ENCODE measurements around the gene PTPRD. TPM values are rescaled to one million over a fixed set of nuclear protein-coding genes. Genes with fewer than 3 reads are reported as not detected.

Gene PTPRD
- total and polyA plus RNA-seq, 2 experiments from 2014 or later: 11.5 to 58.0 TPM

DNA sequence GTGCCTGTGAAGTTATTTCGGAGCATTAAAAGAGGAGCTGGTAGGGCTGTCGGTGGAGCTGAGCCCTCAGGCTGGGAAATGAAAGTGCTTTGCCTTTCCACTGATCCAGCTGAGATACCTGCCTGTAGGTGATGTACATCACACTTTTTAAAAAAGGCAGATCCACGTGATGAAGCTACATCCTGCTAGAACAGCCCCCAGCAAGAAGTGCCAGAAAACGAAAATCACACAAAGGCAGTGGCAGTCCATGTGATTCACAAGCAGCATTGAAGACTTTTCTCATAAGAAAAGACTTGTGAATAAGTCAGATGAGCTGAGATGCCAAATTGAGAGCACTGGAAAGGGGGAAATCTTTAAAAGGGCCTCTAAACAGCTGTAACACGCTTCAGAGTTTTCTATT lies 765.1 kb downstream of the PTPRD start:
- Histone ChIP-seq H4K20me1 (replicated peaks; ENCODE audit: insufficient read depth) (no peaks in the 10 kb centered on the region), H3K36me3 (ENCODE audit: insufficient read depth) (no peaks in the 10 kb centered on the region), H3K79me2 (replicated peaks; ENCODE audit: insufficient read depth) (no peaks in the 10 kb centered on the region), H3K9me2 (ENCODE audit: insufficient read depth) (no peaks in the 10 kb centered on the region), H3F3A (replicated peaks; ENCODE audit: low read depth) (no peaks in the 10 kb centered on the region), H3K4me2 (no peak overlapping the region), H3K27ac (ENCODE audit: low read depth) (no peak overlapping the region), H3K4me1 (ENCODE audit: insufficient read depth) (no peaks in the 10 kb centered on the region), H3K27me3 (ENCODE audit: insufficient read depth) (no peaks in the 10 kb centered on the region), H2AFZ (peak overlapping the region; percentile 91), H3K4me3 (no peak overlapping the region)
- Mint-ChIP-seq H3K4me1 (peaks cover 2% of the 10 kb centered on the region; the same call in 1 of the 3 replicates), H3K4me3 (no peak overlapping the region), H3K27ac (peak overlapping the region; percentile 74; the same call in 1 of the 2 replicates), H3K9me3 (no peaks in the 10 kb centered on the region), H3K27me3 (ENCODE audit: insufficient read depth, low read depth, poor library complexity) (no peaks in the 10 kb centered on the region), H3K36me3 (ENCODE audit: low read depth) (no peaks in the 10 kb centered on the region)
- ATAC-seq (no peak), DNase-seq (ENCODE audit: low spot score) (no peak)
- TF ChIP-seq CREB1 (CRISPR knock-in tag; IDR thresholded peaks at IDR 0.05; ENCODE audit: low read depth) (no peak), JUNB (IDR thresholded peaks at IDR 0.05; ENCODE audit: unreplicated experiment) (no peak), ZNF331 (CRISPR knock-in tag; IDR thresholded peaks at IDR 0.05; ENCODE audit: low read depth) (no peak), NANOG (IDR thresholded peaks at IDR 0.05; ENCODE audit: borderline replicate concordance) (no peak), EZH2phosphoT487 (IDR thresholded peaks at IDR 0.05; ENCODE audit: unreplicated experiment) (no peak), ZNF114 (CRISPR knock-in tag; IDR thresholded peaks at IDR 0.05) (no peak), POLR2AphosphoS5 (IDR thresholded peaks at IDR 0.05; ENCODE audit: low read depth) (no peak), STAT1 (IDR thresholded peaks at IDR 0.05; ENCODE audit: unreplicated experiment) (no peak), EZH2 (IDR thresholded peaks at IDR 0.05; ENCODE audit: low read depth, unreplicated experiment) (no peak)
- TF ChIP-seq, protein P1, sequence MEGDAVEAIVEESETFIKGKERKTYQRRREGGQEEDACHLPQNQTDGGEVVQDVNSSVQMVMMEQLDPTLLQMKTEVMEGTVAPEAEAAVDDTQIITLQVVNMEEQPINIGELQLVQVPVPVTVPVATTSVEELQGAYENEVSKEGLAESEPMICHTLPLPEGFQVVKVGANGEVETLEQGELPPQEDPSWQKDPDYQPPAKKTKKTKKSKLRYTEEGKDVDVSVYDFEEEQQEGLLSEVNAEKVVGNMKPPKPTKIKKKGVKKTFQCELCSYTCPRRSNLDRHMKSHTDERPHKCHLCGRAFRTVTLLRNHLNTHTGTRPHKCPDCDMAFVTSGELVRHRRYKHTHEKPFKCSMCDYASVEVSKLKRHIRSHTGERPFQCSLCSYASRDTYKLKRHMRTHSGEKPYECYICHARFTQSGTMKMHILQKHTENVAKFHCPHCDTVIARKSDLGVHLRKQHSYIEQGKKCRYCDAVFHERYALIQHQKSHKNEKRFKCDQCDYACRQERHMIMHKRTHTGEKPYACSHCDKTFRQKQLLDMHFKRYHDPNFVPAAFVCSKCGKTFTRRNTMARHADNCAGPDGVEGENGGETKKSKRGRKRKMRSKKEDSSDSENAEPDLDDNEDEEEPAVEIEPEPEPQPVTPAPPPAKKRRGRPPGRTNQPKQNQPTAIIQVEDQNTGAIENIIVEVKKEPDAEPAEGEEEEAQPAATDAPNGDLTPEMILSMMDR (conservative IDR thresholded peaks at IDR 0.05; ENCODE audit: low read depth in 2 of 2): no peak
- TF ChIP-seq, protein P2, sequence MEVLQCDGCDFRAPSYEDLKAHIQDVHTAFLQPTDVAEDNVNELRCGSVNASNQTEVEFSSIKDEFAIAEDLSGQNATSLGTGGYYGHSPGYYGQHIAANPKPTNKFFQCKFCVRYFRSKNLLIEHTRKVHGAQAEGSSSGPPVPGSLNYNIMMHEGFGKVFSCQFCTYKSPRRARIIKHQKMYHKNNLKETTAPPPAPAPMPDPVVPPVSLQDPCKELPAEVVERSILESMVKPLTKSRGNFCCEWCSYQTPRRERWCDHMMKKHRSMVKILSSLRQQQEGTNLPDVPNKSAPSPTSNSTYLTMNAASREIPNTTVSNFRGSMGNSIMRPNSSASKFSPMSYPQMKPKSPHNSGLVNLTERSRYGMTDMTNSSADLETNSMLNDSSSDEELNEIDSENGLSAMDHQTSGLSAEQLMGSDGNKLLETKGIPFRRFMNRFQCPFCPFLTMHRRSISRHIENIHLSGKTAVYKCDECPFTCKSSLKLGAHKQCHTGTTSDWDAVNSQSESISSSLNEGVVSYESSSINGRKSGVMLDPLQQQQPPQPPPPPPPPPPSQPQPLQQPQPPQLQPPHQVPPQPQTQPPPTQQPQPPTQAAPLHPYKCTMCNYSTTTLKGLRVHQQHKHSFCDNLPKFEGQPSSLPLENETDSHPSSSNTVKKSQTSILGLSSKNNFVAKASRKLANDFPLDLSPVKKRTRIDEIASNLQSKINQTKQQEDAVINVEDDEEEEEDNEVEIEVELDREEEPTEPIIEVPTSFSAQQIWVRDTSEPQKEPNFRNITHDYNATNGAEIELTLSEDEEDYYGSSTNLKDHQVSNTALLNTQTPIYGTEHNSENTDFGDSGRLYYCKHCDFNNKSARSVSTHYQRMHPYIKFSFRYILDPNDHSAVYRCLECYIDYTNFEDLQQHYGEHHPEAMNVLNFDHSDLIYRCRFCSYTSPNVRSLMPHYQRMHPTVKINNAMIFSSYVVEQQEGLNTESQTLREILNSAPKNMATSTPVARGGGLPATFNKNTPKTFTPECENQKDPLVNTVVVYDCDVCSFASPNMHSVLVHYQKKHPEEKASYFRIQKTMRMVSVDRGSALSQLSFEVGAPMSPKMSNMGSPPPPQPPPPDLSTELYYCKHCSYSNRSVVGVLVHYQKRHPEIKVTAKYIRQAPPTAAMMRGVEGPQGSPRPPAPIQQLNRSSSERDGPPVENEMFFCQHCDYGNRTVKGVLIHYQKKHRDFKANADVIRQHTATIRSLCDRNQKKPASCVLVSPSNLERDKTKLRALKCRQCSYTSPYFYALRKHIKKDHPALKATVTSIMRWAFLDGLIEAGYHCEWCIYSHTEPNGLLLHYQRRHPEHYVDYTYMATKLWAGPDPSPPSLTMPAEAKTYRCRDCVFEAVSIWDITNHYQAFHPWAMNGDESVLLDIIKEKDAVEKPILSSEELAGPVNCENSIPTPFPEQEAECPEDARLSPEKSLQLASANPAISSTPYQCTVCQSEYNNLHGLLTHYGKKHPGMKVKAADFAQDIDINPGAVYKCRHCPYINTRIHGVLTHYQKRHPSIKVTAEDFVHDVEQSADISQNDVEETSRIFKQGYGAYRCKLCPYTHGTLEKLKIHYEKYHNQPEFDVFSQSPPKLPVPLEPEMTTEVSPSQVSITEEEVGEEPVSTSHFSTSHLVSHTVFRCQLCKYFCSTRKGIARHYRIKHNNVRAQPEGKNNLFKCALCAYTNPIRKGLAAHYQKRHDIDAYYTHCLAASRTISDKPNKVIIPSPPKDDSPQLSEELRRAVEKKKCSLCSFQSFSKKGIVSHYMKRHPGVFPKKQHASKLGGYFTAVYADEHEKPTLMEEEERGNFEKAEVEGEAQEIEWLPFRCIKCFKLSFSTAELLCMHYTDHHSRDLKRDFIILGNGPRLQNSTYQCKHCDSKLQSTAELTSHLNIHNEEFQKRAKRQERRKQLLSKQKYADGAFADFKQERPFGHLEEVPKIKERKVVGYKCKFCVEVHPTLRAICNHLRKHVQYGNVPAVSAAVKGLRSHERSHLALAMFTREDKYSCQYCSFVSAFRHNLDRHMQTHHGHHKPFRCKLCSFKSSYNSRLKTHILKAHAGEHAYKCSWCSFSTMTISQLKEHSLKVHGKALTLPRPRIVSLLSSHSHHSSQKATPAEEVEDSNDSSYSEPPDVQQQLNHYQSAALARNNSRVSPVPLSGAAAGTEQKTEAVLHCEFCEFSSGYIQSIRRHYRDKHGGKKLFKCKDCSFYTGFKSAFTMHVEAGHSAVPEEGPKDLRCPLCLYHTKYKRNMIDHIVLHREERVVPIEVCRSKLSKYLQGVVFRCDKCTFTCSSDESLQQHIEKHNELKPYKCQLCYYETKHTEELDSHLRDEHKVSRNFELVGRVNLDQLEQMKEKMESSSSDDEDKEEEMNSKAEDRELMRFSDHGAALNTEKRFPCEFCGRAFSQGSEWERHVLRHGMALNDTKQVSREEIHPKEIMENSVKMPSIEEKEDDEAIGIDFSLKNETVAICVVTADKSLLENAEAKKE (CRISPR knock-in tag; IDR thresholded peaks at IDR 0.05): no peak
- TF ChIP-seq, protein P3, sequence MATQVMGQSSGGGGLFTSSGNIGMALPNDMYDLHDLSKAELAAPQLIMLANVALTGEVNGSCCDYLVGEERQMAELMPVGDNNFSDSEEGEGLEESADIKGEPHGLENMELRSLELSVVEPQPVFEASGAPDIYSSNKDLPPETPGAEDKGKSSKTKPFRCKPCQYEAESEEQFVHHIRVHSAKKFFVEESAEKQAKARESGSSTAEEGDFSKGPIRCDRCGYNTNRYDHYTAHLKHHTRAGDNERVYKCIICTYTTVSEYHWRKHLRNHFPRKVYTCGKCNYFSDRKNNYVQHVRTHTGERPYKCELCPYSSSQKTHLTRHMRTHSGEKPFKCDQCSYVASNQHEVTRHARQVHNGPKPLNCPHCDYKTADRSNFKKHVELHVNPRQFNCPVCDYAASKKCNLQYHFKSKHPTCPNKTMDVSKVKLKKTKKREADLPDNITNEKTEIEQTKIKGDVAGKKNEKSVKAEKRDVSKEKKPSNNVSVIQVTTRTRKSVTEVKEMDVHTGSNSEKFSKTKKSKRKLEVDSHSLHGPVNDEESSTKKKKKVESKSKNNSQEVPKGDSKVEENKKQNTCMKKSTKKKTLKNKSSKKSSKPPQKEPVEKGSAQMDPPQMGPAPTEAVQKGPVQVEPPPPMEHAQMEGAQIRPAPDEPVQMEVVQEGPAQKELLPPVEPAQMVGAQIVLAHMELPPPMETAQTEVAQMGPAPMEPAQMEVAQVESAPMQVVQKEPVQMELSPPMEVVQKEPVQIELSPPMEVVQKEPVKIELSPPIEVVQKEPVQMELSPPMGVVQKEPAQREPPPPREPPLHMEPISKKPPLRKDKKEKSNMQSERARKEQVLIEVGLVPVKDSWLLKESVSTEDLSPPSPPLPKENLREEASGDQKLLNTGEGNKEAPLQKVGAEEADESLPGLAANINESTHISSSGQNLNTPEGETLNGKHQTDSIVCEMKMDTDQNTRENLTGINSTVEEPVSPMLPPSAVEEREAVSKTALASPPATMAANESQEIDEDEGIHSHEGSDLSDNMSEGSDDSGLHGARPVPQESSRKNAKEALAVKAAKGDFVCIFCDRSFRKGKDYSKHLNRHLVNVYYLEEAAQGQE (IDR thresholded peaks at IDR 0.05; ENCODE audit: unreplicated experiment): no peak
- TF ChIP-seq, protein P4, sequence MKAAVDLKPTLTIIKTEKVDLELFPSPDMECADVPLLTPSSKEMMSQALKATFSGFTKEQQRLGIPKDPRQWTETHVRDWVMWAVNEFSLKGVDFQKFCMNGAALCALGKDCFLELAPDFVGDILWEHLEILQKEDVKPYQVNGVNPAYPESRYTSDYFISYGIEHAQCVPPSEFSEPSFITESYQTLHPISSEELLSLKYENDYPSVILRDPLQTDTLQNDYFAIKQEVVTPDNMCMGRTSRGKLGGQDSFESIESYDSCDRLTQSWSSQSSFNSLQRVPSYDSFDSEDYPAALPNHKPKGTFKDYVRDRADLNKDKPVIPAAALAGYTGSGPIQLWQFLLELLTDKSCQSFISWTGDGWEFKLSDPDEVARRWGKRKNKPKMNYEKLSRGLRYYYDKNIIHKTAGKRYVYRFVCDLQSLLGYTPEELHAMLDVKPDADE (IDR thresholded peaks at IDR 0.05): no peak
